ENCODE data around the gene KSR2.

The KSR2 gene

GRCh38 chr12:117518594-117519270, 450.1 kb downstream of the KSR2 start:
- no peak for DNase-seq

GRCh38 chr12:117517219-117517739, 451.5 kb downstream of the KSR2 start:
- no peak for DNase-seq

GRCh38 chr12:117516034-117516433, 452.8 kb downstream of the KSR2 start:
- no peak for DNase-seq

- no peak for DNase-seq
Observed at GRCh38 chr12:117514016-117514415, 454.8 kb downstream of the KSR2 start.

- DNase-seq = no peak
Observed at GRCh38 chr12:117513353-117513752, 455.4 kb downstream of the KSR2 start.

GRCh38 chr12:117508468-117508867, 460.3 kb downstream of the KSR2 start:
- no peak for DNase-seq

GRCh38 chr12:117507548-117507947, 461.2 kb downstream of the KSR2 start:
- DNase-seq = no peak

- DNase-seq = no peak
Observed at GRCh38 chr12:117506333-117506732, 462.5 kb downstream of the KSR2 start.

- DNase-seq = no peak
Observed at GRCh38 chr12:117502633-117503032, 466.2 kb downstream of the KSR2 start.

GRCh38 chr12:117502233-117502632, 466.6 kb downstream of the KSR2 start:
- DNase-seq = no peak

- DNase-seq = no peak
Observed at GRCh38 chr12:117501076-117501869, 467.5 kb downstream of the KSR2 start.

- DNase-seq = no peak
Observed at GRCh38 chr12:117499759-117500485, 468.9 kb downstream of the KSR2 start.

GRCh38 chr12:117498880-117499279, 469.9 kb downstream of the KSR2 start:
- DNase-seq = no peak

GRCh38 chr12:117498256-117498655, 470.5 kb downstream of the KSR2 start:
- DNase-seq = no peak

GRCh38 chr12:117497407-117497806, 471.4 kb downstream of the KSR2 start:
- no peak for DNase-seq

- no peak for DNase-seq
Observed at GRCh38 chr12:117494833-117495655, 473.7 kb downstream of the KSR2 start.

- DNase-seq = no peak
Observed at GRCh38 chr12:117491711-117492110, 477.1 kb downstream of the KSR2 start.

- no peak for DNase-seq
Observed at GRCh38 chr12:117490130-117490529, 478.7 kb downstream of the KSR2 start.

GRCh38 chr12:117489671-117490070, 479.1 kb downstream of the KSR2 start:
- DNase-seq = no peak

GRCh38 chr12:117486840-117487659, 481.7 kb downstream of the KSR2 start:
- no peak for DNase-seq

GRCh38 chr12:117485984-117486839, 482.6 kb downstream of the KSR2 start:
- no peak for DNase-seq

Data from stimulated activated CD4-positive, alpha-beta T cell treated with anti-CD3 and anti-CD28 coated beads, Interleukin-12 subunit alpha, Interleukin-12 subunit beta, amount 100 ng/mL, for 4 hours (primary cell).